A549 (cell line): ENCODE measurements around the gene WDR38.

Source experiments
- CTCF ChIP-seq: fragments of >200 bp; sonication (Bioruptor Twin); formaldehyde crosslinking; IDR thresholded peaks from 3 replicates; pipeline ENCODE4 v1.5.1; 2016
- RAD21 ChIP-seq, 2 experiments: fragments of >200 bp in 1 of 2; sonication (Bioruptor Twin) in 1 of 2; formaldehyde crosslinking in 1 of 2; IDR thresholded peaks in 1 of 2; conservative IDR thresholded peaks in 1 of 2; 2 replicates in 1 of 2; 3 replicates in 1 of 2; pipeline ENCODE4 v1.6.1; 2012 to 2018; ENCODE audit warnings: inconsistent platforms in 1 of 2
- USF2 ChIP-seq: fragments of 450-650 bp; IDR thresholded peaks from 2 replicates; pipeline ENCODE4 v1.6.1; 2014; ENCODE audit warnings: antibody characterized with exemption

- TF ChIP-seq RAD21 (conservative IDR thresholded peaks at IDR 0.05 in 1 of 2, IDR thresholded peaks at IDR 0.05 in 1 of 2) (no peak), CTCF (no peak), USF2 (no peak)
Observed at GRCh38 chr9:124805186-124805585, 48.1 kb upstream of the WDR38 start.
